ENCODE results near the gene JARID2. TPM values are rescaled to one million over a fixed set of nuclear protein-coding genes. Genes with fewer than 3 reads are reported as not detected.

The JARID2 gene
- total RNA-seq, 1 experiment from 2014 or later = 6.0 TPM

DNA sequence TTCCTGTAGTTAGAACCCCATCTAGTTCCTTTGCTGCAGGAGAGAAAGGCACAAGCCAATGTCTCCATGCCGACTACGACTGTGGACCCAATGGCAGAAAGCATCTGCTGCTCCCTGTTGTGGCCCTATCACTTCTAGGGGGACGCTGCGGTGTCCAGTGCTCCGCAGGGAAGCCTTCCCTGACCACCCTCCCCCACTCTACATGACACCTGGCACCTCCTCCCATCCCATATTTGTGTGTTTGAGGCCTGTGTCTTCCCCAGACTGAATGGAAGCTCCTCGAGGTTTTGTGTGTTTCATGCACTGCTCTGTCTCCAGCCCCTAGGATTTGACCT is 257.4 kb downstream of the JARID2 start:
- no TSS peak for BruUV-seq (replicated peaks)
- no peaks in the 10 kb centered on the region for H3K27me3 ChIP-seq (ENCODE audit: control insufficient read depth, insufficient read depth, low read length)
- DNase-seq (ENCODE audit: low read depth, low spot score) = no peak
- intact Hi-C loops (cut with micrococcal nuclease; ENCODE audit: unreplicated experiment) (no loop called here), in situ Hi-C loops (cut with HindIII; ENCODE audit: low pct_unique_long_range_greater_than_20kb, low sequenced_read_pairs) (no loop called here)
- TF ChIP-seq SIN3A (IDR thresholded peaks at IDR 0.05; ENCODE audit: borderline replicate concordance, insufficient read depth, low read depth, low read length) (no peak), TCF7L2 (IDR thresholded peaks at IDR 0.05; ENCODE audit: low read depth, low read length) (no peak), POLR2AphosphoS5 (IDR thresholded peaks at IDR 0.05; ENCODE audit: low read depth, low read length) (no peak)
- TF ChIP-seq, protein P1, sequence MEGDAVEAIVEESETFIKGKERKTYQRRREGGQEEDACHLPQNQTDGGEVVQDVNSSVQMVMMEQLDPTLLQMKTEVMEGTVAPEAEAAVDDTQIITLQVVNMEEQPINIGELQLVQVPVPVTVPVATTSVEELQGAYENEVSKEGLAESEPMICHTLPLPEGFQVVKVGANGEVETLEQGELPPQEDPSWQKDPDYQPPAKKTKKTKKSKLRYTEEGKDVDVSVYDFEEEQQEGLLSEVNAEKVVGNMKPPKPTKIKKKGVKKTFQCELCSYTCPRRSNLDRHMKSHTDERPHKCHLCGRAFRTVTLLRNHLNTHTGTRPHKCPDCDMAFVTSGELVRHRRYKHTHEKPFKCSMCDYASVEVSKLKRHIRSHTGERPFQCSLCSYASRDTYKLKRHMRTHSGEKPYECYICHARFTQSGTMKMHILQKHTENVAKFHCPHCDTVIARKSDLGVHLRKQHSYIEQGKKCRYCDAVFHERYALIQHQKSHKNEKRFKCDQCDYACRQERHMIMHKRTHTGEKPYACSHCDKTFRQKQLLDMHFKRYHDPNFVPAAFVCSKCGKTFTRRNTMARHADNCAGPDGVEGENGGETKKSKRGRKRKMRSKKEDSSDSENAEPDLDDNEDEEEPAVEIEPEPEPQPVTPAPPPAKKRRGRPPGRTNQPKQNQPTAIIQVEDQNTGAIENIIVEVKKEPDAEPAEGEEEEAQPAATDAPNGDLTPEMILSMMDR (IDR thresholded peaks at IDR 0.05) = no peak
- TF ChIP-seq, protein P2, sequence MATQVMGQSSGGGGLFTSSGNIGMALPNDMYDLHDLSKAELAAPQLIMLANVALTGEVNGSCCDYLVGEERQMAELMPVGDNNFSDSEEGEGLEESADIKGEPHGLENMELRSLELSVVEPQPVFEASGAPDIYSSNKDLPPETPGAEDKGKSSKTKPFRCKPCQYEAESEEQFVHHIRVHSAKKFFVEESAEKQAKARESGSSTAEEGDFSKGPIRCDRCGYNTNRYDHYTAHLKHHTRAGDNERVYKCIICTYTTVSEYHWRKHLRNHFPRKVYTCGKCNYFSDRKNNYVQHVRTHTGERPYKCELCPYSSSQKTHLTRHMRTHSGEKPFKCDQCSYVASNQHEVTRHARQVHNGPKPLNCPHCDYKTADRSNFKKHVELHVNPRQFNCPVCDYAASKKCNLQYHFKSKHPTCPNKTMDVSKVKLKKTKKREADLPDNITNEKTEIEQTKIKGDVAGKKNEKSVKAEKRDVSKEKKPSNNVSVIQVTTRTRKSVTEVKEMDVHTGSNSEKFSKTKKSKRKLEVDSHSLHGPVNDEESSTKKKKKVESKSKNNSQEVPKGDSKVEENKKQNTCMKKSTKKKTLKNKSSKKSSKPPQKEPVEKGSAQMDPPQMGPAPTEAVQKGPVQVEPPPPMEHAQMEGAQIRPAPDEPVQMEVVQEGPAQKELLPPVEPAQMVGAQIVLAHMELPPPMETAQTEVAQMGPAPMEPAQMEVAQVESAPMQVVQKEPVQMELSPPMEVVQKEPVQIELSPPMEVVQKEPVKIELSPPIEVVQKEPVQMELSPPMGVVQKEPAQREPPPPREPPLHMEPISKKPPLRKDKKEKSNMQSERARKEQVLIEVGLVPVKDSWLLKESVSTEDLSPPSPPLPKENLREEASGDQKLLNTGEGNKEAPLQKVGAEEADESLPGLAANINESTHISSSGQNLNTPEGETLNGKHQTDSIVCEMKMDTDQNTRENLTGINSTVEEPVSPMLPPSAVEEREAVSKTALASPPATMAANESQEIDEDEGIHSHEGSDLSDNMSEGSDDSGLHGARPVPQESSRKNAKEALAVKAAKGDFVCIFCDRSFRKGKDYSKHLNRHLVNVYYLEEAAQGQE (IDR thresholded peaks at IDR 0.05; ENCODE audit: insufficient read depth in 1 of 2, low read depth in 2 of 2, low read length in 1 of 2) = no peak
- H3K4me1 ChIP-seq (ENCODE audit: control insufficient read depth, insufficient read depth, low read length) = no peaks in the 10 kb centered on the region
- H3K36me3 ChIP-seq (ENCODE audit: control insufficient read depth, insufficient read depth, low read length) = no peaks in the 10 kb centered on the region
- POLR2A ChIA-PET = no interaction called here
- CTCF ChIA-PET = no interaction called here
- H3K9me3 ChIP-seq (ENCODE audit: control insufficient read depth, insufficient read depth, low read depth, low read length) = no peaks in the 10 kb centered on the region
- no peak overlapping the region for H3K27ac ChIP-seq (ENCODE audit: low read length)
- ATAC-seq = no peak
- no peak overlapping the region for H3K4me3 ChIP-seq (ENCODE audit: low read depth in 2 of 2, low read length in 2 of 2)

DNA sequence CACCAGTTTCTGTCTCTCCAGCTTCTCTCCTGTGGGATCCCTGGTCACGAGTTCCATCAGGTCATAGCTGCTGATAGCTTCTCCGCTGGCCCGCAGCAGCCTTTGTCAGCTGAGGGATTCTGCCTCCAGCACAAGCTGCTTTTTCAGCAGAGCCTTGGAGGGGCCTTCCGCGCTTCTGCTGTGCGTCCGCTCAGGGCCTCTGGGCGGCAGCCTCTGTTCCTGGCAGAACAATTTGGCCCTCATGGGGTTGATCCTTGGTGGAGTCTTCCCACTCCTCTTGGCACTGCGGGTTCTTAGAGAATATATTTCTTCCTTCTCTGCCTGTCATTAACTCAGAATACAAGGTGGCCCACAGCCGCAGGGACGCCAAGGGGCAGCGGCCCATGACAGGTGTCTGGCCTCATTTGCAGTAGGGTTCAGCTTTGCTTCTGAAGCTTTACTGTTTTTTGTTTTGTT is 258.2 kb downstream of the JARID2 start:
- in situ Hi-C loops (cut with HindIII; ENCODE audit: low pct_unique_long_range_greater_than_20kb, low sequenced_read_pairs) (no loop called here), intact Hi-C loops (cut with micrococcal nuclease; ENCODE audit: unreplicated experiment) (no loop called here)
- Histone ChIP-seq H3K27ac (ENCODE audit: low read length) (no peak overlapping the region), H3K36me3 (ENCODE audit: control insufficient read depth, insufficient read depth, low read length) (no peaks in the 10 kb centered on the region), H3K4me1 (ENCODE audit: control insufficient read depth, insufficient read depth, low read length) (no peaks in the 10 kb centered on the region), H3K27me3 (ENCODE audit: control insufficient read depth, insufficient read depth, low read length) (no peaks in the 10 kb centered on the region), H3K9me3 (ENCODE audit: control insufficient read depth, insufficient read depth, low read depth, low read length) (no peaks in the 10 kb centered on the region), H3K4me3 (ENCODE audit: low read depth in 2 of 2, low read length in 2 of 2) (no peak overlapping the region)
- ATAC-seq (no peak), DNase-seq (ENCODE audit: low read depth, low spot score) (no peak)
- TF ChIP-seq, protein P1 (IDR thresholded peaks at IDR 0.05) = no peak
- no peak for TF ChIP-seq TCF7L2 (IDR thresholded peaks at IDR 0.05; ENCODE audit: low read depth, low read length)
- POLR2A ChIA-PET = interaction anchor here (0.6 kb wide), 1 partner anchor 1580 kb away, joined by 3 read pairs; no protein-coding TSS in a partner anchor
- CTCF ChIA-PET = no interaction called here
- no TSS peak for BruUV-seq (replicated peaks)
